PFSK-1 (cell line): ENCODE data around the gene KRTAP19-7.

Source experiments
- FOXP2 ChIP-seq: optimal IDR thresholded peaks from 2 replicates; pipeline ENCODE3; 2011; ENCODE audit warnings: borderline replicate concordance, control low read depth, inconsistent platforms; ENCODE audit not compliant: insufficient read depth; ENCODE audit errors: extremely low read length, extremely low read depth
- POLR2AphosphoS5 ChIP-seq: IDR thresholded peaks from 2 replicates; pipeline ENCODE4 v1.6.1; 2012; ENCODE audit warnings: low read depth, mild to moderate bottlenecking, control low read depth, low read length, moderate library complexity
- TAF1 ChIP-seq: IDR thresholded peaks from 2 replicates; pipeline ENCODE4 v1.6.1; 2012; ENCODE audit warnings: low read length, control low read depth, borderline replicate concordance; ENCODE audit not compliant: insufficient read depth
- TF ChIP-seq, protein P1 (sequence below), 2 experiments: IDR thresholded peaks; 2 replicates each; pipeline versions ENCODE4 v1.6.1 to v1.8.0; 2011 to 2012; ENCODE audit warnings: low read depth in 2 of 2, low read length in 2 of 2, control low read depth in 1 of 2, inconsistent platforms in 1 of 2, mild to moderate bottlenecking in 1 of 2, moderate library complexity in 1 of 2; ENCODE audit not compliant: insufficient read depth in 1 of 2

DNA sequence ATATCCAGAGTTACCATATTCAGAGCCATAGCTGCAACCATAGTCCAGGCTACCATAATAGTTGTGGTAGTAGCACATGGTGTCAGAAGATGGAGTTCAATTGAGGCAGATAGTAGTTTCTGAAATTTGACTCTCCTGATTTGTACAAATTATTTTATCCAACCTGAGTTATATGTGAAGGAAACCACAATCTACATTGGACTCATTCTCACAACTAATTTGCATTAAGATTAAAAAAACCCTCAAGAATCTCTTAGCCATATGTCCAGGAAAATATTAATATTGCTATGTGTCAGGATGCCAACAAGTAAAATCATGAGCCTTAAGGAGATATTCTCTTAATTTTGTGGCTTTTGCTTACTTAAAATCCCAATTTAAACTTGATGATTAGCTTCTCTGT, 29.2 kb upstream of the KRTAP19-7 start, which contains the start of gene KRTAP22-2:
- TF ChIP-seq, protein P1, sequence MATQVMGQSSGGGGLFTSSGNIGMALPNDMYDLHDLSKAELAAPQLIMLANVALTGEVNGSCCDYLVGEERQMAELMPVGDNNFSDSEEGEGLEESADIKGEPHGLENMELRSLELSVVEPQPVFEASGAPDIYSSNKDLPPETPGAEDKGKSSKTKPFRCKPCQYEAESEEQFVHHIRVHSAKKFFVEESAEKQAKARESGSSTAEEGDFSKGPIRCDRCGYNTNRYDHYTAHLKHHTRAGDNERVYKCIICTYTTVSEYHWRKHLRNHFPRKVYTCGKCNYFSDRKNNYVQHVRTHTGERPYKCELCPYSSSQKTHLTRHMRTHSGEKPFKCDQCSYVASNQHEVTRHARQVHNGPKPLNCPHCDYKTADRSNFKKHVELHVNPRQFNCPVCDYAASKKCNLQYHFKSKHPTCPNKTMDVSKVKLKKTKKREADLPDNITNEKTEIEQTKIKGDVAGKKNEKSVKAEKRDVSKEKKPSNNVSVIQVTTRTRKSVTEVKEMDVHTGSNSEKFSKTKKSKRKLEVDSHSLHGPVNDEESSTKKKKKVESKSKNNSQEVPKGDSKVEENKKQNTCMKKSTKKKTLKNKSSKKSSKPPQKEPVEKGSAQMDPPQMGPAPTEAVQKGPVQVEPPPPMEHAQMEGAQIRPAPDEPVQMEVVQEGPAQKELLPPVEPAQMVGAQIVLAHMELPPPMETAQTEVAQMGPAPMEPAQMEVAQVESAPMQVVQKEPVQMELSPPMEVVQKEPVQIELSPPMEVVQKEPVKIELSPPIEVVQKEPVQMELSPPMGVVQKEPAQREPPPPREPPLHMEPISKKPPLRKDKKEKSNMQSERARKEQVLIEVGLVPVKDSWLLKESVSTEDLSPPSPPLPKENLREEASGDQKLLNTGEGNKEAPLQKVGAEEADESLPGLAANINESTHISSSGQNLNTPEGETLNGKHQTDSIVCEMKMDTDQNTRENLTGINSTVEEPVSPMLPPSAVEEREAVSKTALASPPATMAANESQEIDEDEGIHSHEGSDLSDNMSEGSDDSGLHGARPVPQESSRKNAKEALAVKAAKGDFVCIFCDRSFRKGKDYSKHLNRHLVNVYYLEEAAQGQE (IDR thresholded peaks at IDR 0.05; ENCODE audit: insufficient read depth in 1 of 2, low read depth in 2 of 2, low read length in 2 of 2): no peak
- TF ChIP-seq POLR2AphosphoS5 (no peak), TAF1 (no peak), FOXP2 (no peak)
